HEK293 (cell line): ENCODE measurements around the gene ARMC10.
"Not testable (repeated sequence)": the region's sequence is repeated elsewhere in the genome, so short reads cannot be mapped to it uniquely, and the experiment has no call there.

Experiments
- CTCF ChIA-PET: fragments of 350-600 bp; formaldehyde crosslinking; extraction: SDS; loops from one replicate; lab custom pipeline; 2021; ENCODE audit warnings: antibody characterized with exemption; lab: Yijun Ruan, JAX
- POLR2A ChIA-PET: fragments of 300-600 bp; formaldehyde crosslinking; extraction: SDS; loops from one replicate; lab custom pipeline; 2020; ENCODE audit warnings: antibody characterized with exemption, inconsistent platforms; lab: Yijun Ruan, JAX
- H3K27ac ChIP-seq: fragments of 200-500 bp; sonication (Bioruptor generic); 2 replicates; pipeline ENCODE4 v1.5.1; 2014; ENCODE audit warnings: low read depth, low read length, control low read depth, inconsistent platforms; ENCODE audit errors: extremely low read depth
- H3K36me3 ChIP-seq, 2 experiments: fragments of 200-500 bp in 1 of 2; sonication (Bioruptor generic) in 1 of 2; 1 replicate in 1 of 2; 2 replicates in 1 of 2; pipeline ENCODE4 v1.5.1; 2014 to 2017; ENCODE audit warnings: inconsistent platforms in 2 of 2, low read length in 2 of 2; ENCODE audit not compliant: control insufficient read depth in 2 of 2, insufficient read depth in 1 of 2
- H3K4me1 ChIP-seq: fragments of 200-500 bp; sonication (Bioruptor generic); 2 replicates; pipeline ENCODE4 v1.5.1; 2014; ENCODE audit warnings: mild to moderate bottlenecking, low read length, inconsistent platforms; ENCODE audit not compliant: control insufficient read depth, insufficient read depth
- H3K4me3 ChIP-seq: 2 replicates; pipeline ENCODE4 v1.5.1; 2011; ENCODE audit warnings: low read depth, mild to moderate bottlenecking, control low read depth, low read length, moderate library complexity
- H3K9me3 ChIP-seq: fragments of 200-500 bp; sonication (Bioruptor generic); 2 replicates; pipeline ENCODE4 v1.5.1; 2014; ENCODE audit warnings: low read depth, low read length, inconsistent platforms; ENCODE audit not compliant: control insufficient read depth, insufficient read depth
- MZF1 ChIP-seq: fragments of 450-650 bp; formaldehyde crosslinking; IDR thresholded peaks from 2 replicates; pipeline ENCODE4 v1.5.1; 2017; ENCODE audit warnings: missing biosample characterization, missing genetic modification characterization, borderline replicate concordance
- SP2 ChIP-seq: fragments of 450-650 bp; formaldehyde crosslinking; IDR thresholded peaks from 2 replicates; pipeline ENCODE4 v1.5.1; 2016; ENCODE audit warnings: missing biosample characterization, missing genetic modification characterization
- YY1 ChIP-seq: fragments of 450-650 bp; formaldehyde crosslinking; IDR thresholded peaks from 2 replicates; pipeline ENCODE4 v1.5.1; 2018; ENCODE audit warnings: missing biosample characterization, missing genetic modification characterization
- ZBTB17 ChIP-seq: fragments of 450-650 bp; formaldehyde crosslinking; IDR thresholded peaks from 2 replicates; pipeline ENCODE4 v1.5.1; 2016; ENCODE audit warnings: missing biosample characterization, missing genetic modification characterization
- ZFP41 ChIP-seq: fragments of 450-650 bp; formaldehyde crosslinking; IDR thresholded peaks from 2 replicates; pipeline ENCODE4 v1.5.1; 2016; ENCODE audit warnings: missing biosample characterization, missing genetic modification characterization, borderline replicate concordance
- ZFP69B ChIP-seq: fragments of 450-650 bp; formaldehyde crosslinking; IDR thresholded peaks from 2 replicates; pipeline ENCODE4 v1.5.1; 2016; ENCODE audit warnings: missing biosample characterization, missing genetic modification characterization
- ZIC2 ChIP-seq: fragments of 450-650 bp; formaldehyde crosslinking; IDR thresholded peaks from 2 replicates; pipeline ENCODE4 v1.5.1; 2016; ENCODE audit warnings: missing biosample characterization, missing genetic modification characterization
- ZNF10 ChIP-seq: fragments of 450-650 bp; formaldehyde crosslinking; IDR thresholded peaks from 2 replicates; pipeline ENCODE4 v1.5.1; 2017; ENCODE audit warnings: missing biosample characterization, missing genetic modification characterization
- ZNF169 ChIP-seq: fragments of 450-650 bp; formaldehyde crosslinking; IDR thresholded peaks from 2 replicates; pipeline ENCODE4 v1.5.1; 2016; ENCODE audit warnings: missing biosample characterization, missing genetic modification characterization
- ZNF274 ChIP-seq, 2 experiments: fragments of 200-500 bp in 1 of 2; fragments of 450-650 bp in 1 of 2; sonication (Bioruptor generic) in 1 of 2; formaldehyde crosslinking in 1 of 2; IDR thresholded peaks; 2 replicates each; pipeline versions ENCODE4 v1.5.1 to v1.6.1; 2014 to 2016; ENCODE audit warnings: borderline replicate concordance in 1 of 2, inconsistent platforms in 1 of 2, low read length in 1 of 2, missing biosample characterization in 1 of 2, missing genetic modification characterization in 1 of 2
- ZNF311 ChIP-seq: fragments of 450-650 bp; formaldehyde crosslinking; IDR thresholded peaks from 2 replicates; pipeline ENCODE4 v1.5.1; 2017; ENCODE audit warnings: missing biosample characterization, missing genetic modification characterization, borderline replicate concordance
- ZNF335 ChIP-seq: fragments of 450-650 bp; formaldehyde crosslinking; conservative IDR thresholded peaks from 2 replicates; pipeline ENCODE4 v1.5.1; 2016; ENCODE audit warnings: missing biosample characterization, missing genetic modification characterization
- ZNF37A ChIP-seq: fragments of 450-650 bp; IDR thresholded peaks from 2 replicates; pipeline ENCODE4 v1.5.1; 2018; ENCODE audit warnings: missing biosample characterization, missing genetic modification characterization
- ZNF555 ChIP-seq: fragments of 450-650 bp; formaldehyde crosslinking; conservative IDR thresholded peaks from 2 replicates; pipeline ENCODE4 v1.5.1; 2017; ENCODE audit warnings: missing biosample characterization, mild to moderate bottlenecking, missing genetic modification characterization, inconsistent platforms
- ZNF660 ChIP-seq: fragments of 450-650 bp; IDR thresholded peaks from 2 replicates; pipeline ENCODE4 v1.5.1; 2018; ENCODE audit warnings: missing biosample characterization, mild to moderate bottlenecking, missing genetic modification characterization
- TF ChIP-seq, protein P1 (sequence below): fragments of 450-650 bp; formaldehyde crosslinking; IDR thresholded peaks from 2 replicates; pipeline ENCODE4 v1.5.1; 2016; ENCODE audit warnings: missing biosample characterization, missing genetic modification characterization
- TF ChIP-seq, protein P2 (sequence below): fragments of 450-650 bp; formaldehyde crosslinking; conservative IDR thresholded peaks from 2 replicates; pipeline ENCODE4 v1.5.1; 2016; ENCODE audit warnings: low read depth, missing biosample characterization, missing genetic modification characterization
- TF ChIP-seq, protein P3 (sequence below): fragments of 450-650 bp; formaldehyde crosslinking; IDR thresholded peaks from 2 replicates; pipeline ENCODE4 v1.5.1; 2016; ENCODE audit warnings: missing biosample characterization, missing genetic modification characterization, borderline replicate concordance
- TF ChIP-seq, protein P4 (sequence below): fragments of 450-650 bp; formaldehyde crosslinking; IDR thresholded peaks from 2 replicates; pipeline ENCODE4 v1.5.1; 2016; ENCODE audit warnings: missing biosample characterization, missing genetic modification characterization

The ARMC10 gene

DNA sequence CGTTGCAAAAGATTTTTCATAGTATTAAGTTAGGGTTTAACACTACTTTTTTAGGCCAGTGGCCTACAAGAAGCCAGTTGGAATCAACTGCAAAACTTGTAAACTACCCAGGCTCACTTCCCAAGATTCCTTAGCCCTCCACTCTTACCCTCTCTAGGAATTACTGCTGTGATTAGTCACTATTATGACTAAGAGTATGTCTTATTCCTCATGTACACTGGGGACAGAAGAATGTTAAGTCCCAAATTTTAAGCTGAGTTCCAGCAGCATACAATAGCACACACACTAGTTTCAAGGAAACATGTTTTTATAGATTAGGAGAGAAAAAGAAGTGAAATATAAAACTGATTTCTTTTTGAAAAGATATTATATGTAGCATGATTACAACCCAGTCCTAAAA, 43.2 kb upstream of the ARMC10 start:
- TF ChIP-seq ZIC2 (tag by site-specific recombination) = no peak
- no peak for TF ChIP-seq ZNF555
- TF ChIP-seq ZNF311 (tag by site-specific recombination) = no peak
- TF ChIP-seq ZBTB17 = no peak
- TF ChIP-seq, protein P1, sequence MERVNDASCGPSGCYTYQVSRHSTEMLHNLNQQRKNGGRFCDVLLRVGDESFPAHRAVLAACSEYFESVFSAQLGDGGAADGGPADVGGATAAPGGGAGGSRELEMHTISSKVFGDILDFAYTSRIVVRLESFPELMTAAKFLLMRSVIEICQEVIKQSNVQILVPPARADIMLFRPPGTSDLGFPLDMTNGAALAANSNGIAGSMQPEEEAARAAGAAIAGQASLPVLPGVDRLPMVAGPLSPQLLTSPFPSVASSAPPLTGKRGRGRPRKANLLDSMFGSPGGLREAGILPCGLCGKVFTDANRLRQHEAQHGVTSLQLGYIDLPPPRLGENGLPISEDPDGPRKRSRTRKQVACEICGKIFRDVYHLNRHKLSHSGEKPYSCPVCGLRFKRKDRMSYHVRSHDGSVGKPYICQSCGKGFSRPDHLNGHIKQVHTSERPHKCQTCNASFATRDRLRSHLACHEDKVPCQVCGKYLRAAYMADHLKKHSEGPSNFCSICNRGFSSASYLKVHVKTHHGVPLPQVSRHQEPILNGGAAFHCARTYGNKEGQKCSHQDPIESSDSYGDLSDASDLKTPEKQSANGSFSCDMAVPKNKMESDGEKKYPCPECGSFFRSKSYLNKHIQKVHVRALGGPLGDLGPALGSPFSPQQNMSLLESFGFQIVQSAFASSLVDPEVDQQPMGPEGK (tag by site-specific recombination) = no peak
- TF ChIP-seq, protein P2, sequence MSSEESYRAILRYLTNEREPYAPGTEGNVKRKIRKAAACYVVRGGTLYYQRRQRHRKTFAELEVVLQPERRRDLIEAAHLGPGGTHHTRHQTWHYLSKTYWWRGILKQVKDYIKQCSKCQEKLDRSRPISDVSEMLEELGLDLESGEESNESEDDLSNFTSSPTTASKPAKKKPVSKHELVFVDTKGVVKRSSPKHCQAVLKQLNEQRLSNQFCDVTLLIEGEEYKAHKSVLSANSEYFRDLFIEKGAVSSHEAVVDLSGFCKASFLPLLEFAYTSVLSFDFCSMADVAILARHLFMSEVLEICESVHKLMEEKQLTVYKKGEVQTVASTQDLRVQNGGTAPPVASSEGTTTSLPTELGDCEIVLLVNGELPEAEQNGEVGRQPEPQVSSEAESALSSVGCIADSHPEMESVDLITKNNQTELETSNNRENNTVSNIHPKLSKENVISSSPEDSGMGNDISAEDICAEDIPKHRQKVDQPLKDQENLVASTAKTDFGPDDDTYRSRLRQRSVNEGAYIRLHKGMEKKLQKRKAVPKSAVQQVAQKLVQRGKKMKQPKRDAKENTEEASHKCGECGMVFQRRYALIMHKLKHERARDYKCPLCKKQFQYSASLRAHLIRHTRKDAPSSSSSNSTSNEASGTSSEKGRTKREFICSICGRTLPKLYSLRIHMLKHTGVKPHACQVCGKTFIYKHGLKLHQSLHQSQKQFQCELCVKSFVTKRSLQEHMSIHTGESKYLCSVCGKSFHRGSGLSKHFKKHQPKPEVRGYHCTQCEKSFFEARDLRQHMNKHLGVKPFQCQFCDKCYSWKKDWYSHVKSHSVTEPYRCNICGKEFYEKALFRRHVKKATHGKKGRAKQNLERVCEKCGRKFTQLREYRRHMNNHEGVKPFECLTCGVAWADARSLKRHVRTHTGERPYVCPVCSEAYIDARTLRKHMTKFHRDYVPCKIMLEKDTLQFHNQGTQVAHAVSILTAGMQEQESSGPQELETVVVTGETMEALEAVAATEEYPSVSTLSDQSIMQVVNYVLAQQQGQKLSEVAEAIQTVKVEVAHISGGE (tag by site-specific recombination) = no peak
- TF ChIP-seq ZNF169 (tag by site-specific recombination) = no peak
- TF ChIP-seq ZNF37A (tag by site-specific recombination) = no peak
- TF ChIP-seq, protein P3, sequence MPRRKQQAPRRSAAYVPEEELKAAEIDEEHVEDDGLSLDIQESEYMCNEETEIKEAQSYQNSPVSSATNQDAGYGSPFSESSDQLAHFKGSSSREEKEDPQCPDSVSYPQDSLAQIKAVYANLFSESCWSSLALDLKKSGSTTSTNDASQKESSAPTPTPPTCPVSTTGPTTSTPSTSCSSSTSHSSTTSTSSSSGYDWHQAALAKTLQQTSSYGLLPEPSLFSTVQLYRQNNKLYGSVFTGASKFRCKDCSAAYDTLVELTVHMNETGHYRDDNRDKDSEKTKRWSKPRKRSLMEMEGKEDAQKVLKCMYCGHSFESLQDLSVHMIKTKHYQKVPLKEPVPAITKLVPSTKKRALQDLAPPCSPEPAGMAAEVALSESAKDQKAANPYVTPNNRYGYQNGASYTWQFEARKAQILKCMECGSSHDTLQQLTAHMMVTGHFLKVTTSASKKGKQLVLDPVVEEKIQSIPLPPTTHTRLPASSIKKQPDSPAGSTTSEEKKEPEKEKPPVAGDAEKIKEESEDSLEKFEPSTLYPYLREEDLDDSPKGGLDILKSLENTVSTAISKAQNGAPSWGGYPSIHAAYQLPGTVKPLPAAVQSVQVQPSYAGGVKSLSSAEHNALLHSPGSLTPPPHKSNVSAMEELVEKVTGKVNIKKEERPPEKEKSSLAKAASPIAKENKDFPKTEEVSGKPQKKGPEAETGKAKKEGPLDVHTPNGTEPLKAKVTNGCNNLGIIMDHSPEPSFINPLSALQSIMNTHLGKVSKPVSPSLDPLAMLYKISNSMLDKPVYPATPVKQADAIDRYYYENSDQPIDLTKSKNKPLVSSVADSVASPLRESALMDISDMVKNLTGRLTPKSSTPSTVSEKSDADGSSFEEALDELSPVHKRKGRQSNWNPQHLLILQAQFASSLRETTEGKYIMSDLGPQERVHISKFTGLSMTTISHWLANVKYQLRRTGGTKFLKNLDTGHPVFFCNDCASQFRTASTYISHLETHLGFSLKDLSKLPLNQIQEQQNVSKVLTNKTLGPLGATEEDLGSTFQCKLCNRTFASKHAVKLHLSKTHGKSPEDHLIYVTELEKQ = no peak
- TF ChIP-seq YY1 = no peak
- TF ChIP-seq ZFP69B (tag by site-specific recombination) = no peak
- TF ChIP-seq ZNF274 (IDR thresholded peaks at IDR 0.05; ENCODE audit: low read length) = no peak
- no peak for TF ChIP-seq ZNF274 (tag by site-specific recombination; IDR thresholded peaks at IDR 0.05; ENCODE audit: borderline replicate concordance)
- TF ChIP-seq MZF1 = no peak
- TF ChIP-seq, protein P4, sequence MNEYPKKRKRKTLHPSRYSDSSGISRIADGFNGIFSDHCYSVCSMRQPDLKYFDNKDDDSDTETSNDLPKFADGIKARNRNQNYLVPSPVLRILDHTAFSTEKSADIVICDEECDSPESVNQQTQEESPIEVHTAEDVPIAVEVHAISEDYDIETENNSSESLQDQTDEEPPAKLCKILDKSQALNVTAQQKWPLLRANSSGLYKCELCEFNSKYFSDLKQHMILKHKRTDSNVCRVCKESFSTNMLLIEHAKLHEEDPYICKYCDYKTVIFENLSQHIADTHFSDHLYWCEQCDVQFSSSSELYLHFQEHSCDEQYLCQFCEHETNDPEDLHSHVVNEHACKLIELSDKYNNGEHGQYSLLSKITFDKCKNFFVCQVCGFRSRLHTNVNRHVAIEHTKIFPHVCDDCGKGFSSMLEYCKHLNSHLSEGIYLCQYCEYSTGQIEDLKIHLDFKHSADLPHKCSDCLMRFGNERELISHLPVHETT (tag by site-specific recombination) = no peak
- TF ChIP-seq ZNF10 = no peak
- TF ChIP-seq SP2 (tag by site-specific recombination) = no peak
- no peak for TF ChIP-seq ZFP41 (tag by site-specific recombination)
- TF ChIP-seq ZNF335 (tag by site-specific recombination) = no peak
- no peak for TF ChIP-seq ZNF660 (tag by site-specific recombination)
- TF ChIP-seq, all 188 proteins: peak for 0
- Histone ChIP-seq H3K4me3 (no peak overlapping the region), H3K9me3 (no peaks in the 10 kb centered on the region), H3K4me1 (no peaks in the 10 kb centered on the region), H3K27ac (no peak overlapping the region), H3K36me3 (no peaks in the 10 kb centered on the region)
- CTCF ChIA-PET = interaction anchor here (0.6 kb wide), 1 partner anchor 115 kb away, joined by 4 read pairs; no protein-coding TSS in a partner anchor
- POLR2A ChIA-PET = no interaction called here

DNA sequence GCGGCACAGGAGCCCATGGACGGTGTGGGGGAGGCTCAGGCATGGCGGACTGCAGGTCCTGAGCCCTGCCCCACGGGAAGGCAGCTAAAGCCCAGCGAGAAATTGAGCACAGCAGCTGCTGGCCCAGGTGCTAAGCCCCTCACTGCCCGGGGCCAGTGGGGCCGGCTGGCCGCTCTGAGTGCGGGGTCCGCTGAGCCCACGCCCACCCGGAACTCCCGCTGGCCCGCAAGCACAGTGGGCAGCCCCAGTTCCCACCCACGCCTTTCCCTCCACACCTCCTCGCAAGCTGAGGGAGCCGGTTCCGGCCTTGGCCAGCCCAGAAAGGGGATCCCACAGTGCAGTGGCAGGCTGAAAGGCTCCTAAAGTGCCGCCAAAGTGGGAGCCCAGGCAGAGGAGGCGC, 40.6 kb upstream of the ARMC10 start:
- H3K27ac ChIP-seq, H3K9me3 ChIP-seq, H3K4me3 ChIP-seq, H3K4me1 ChIP-seq, H3K36me3 ChIP-seq, CTCF ChIA-PET, POLR2A ChIA-PET: not testable (repeated sequence)
